ENCODE measurements around the gene TOMM22.
"Not testable (repeated sequence)": the region's sequence is repeated elsewhere in the genome, so short reads cannot be mapped to it uniquely, and the experiment has no call there.

Gene TOMM22

GRCh38 chr22:38681582-38682335 is at the start of gene TOMM22:
Gene TOMM22 (plus strand): TSS chr22:38681957. CDS start chr22:38681979, 22 bp downstream.
- Mint-ChIP-seq H3K27ac (peak within 1 kb of the TSS; percentile 99), H3K9me3 (no peaks in the 10 kb centered on the region), H3K4me3 (peak within 1 kb of the TSS; percentile 100), H3K36me3 (peaks cover 16% of the 10 kb centered on the region), H3K4me1 (peaks cover 19% of the 10 kb centered on the region), H3K27me3 (no peaks in the 10 kb centered on the region)

- peak overlapping the region; percentile 59 for H3K27ac Mint-ChIP-seq
- no peaks in the 10 kb centered on the region for H3K36me3 Mint-ChIP-seq
- H3K4me1 Mint-ChIP-seq: peaks cover 17% of the 10 kb centered on the region
- H3K27me3 Mint-ChIP-seq: no peaks in the 10 kb centered on the region
- H3K4me3 Mint-ChIP-seq: no peak overlapping the region
- H3K9me3 Mint-ChIP-seq: no peaks in the 10 kb centered on the region
Measured at GRCh38 chr22:38632528-38632927, 49.2 kb upstream of the TOMM22 start.

- Mint-ChIP-seq H3K9me3 (no peaks in the 10 kb centered on the region), H3K4me3 (no peak overlapping the region), H3K27me3 (peaks cover 4% of the 10 kb centered on the region), H3K36me3 (no peaks in the 10 kb centered on the region), H3K4me1 (no peaks in the 10 kb centered on the region), H3K27ac (no peak overlapping the region)
Measured at GRCh38 chr22:38638216-38638615, 43.5 kb upstream of the TOMM22 start.

DNA sequence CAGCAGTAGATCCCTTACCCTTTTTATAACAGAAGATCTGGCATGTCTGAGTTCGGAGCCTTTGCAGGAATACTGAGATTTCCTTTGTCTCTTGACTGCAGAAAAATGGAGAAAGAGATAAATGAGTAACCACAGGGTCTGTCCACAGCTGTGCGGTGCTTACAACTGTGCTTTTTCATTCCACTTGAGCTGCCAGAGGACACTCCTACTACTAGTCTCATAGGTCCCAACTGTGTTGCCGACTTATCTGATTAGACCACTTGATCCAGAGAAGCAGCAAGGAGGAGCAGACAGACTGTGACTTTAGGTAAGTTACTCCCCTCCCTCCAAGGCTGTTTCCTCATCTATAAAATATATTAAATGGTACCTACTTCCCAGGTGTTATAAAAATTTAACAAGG is 43.0 kb upstream of the TOMM22 start:
- Mint-ChIP-seq H3K4me3 (no peak overlapping the region), H3K9me3 (no peaks in the 10 kb centered on the region), H3K27me3 (peaks cover 5% of the 10 kb centered on the region), H3K36me3 (no peaks in the 10 kb centered on the region), H3K27ac (no peak overlapping the region), H3K4me1 (no peaks in the 10 kb centered on the region)

- no peak overlapping the region for H3K4me3 Mint-ChIP-seq
- no peaks in the 10 kb centered on the region for H3K36me3 Mint-ChIP-seq
- no peaks in the 10 kb centered on the region for H3K9me3 Mint-ChIP-seq
- peaks cover 5% of the 10 kb centered on the region for H3K27me3 Mint-ChIP-seq
- no peaks in the 10 kb centered on the region for H3K4me1 Mint-ChIP-seq
- no peak overlapping the region for H3K27ac Mint-ChIP-seq
Measured at GRCh38 chr22:38641476-38642040, 40.2 kb upstream of the TOMM22 start.

DNA sequence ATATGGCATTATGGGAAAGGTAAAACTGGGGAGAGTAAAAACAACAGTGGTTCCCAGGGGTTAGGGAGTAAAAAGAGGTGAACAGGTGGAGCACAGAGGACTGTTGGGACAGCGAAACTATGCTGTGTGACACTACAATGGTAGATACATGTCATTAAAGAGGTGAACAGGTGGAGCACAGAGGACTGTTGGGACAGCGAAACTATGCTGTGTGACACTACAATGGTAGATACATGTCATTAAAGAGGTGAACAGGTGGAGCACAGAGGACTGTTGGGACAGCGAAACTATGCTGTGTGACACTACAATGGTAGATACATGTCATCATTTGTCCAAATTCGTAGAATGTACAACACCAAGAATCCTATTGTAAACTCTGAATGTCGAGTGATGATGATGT is 37.5 kb upstream of the TOMM22 start:
- not testable (repeated sequence) for H3K27ac Mint-ChIP-seq

GRCh38 chr22:38645430-38645829 is 36.3 kb upstream of the TOMM22 start:
- Mint-ChIP-seq H3K27ac (no peak overlapping the region), H3K36me3 (no peaks in the 10 kb centered on the region), H3K4me1 (no peaks in the 10 kb centered on the region), H3K27me3 (peaks cover 5% of the 10 kb centered on the region), H3K4me3 (no peak overlapping the region), H3K9me3 (no peaks in the 10 kb centered on the region)

More for the DNA sequence above, 37.5 kb upstream of the TOMM22 start:
- H3K4me3 Mint-ChIP-seq, H3K4me1 Mint-ChIP-seq, H3K36me3 Mint-ChIP-seq, H3K9me3 Mint-ChIP-seq, H3K27me3 Mint-ChIP-seq: not testable (repeated sequence)

DNA sequence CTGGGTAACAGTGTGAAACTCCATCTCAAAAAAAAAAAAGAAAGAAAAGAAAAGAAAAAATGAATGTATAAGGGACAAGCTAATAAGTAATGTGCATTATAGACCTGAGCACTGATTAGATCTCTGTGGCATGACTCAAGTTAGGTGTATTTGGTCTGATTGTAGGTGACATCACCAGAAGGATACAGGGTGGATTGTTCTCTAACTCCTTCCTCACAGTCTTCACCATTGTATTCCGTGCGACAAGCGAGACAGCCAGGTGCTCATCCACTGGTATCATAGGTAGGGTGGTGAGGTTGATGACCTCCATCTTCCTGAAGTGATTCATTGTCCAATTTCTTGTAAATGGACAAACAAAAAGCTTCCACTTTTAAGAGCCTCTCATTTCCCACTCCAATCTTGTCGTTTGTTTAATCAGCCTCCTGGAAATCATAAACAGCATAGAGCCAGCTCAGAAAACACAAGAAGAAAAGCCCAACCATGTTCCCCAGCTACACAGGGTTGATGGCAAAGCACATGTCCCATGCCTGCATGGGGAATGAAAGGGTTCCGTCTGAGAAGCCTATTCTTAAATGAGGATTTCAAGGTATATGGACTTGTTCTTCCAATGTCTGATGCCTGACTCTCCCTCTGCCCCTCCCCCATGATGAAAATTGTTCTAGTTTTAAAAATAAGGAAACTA is 31.8 kb upstream of the TOMM22 start:
- no peaks in the 10 kb centered on the region for H3K9me3 Mint-ChIP-seq
- no peak overlapping the region for H3K27ac Mint-ChIP-seq
- H3K4me1 Mint-ChIP-seq: no peaks in the 10 kb centered on the region
- no peak overlapping the region for H3K4me3 Mint-ChIP-seq
- H3K36me3 Mint-ChIP-seq: no peaks in the 10 kb centered on the region
- no peaks in the 10 kb centered on the region for H3K27me3 Mint-ChIP-seq

- Mint-ChIP-seq H3K36me3 (no peaks in the 10 kb centered on the region), H3K27me3 (no peaks in the 10 kb centered on the region), H3K4me3 (no peak overlapping the region), H3K4me1 (peaks cover 12% of the 10 kb centered on the region), H3K27ac (no peak overlapping the region), H3K9me3 (no peaks in the 10 kb centered on the region)
Measured at GRCh38 chr22:38652859-38653258, 28.9 kb upstream of the TOMM22 start.

DNA sequence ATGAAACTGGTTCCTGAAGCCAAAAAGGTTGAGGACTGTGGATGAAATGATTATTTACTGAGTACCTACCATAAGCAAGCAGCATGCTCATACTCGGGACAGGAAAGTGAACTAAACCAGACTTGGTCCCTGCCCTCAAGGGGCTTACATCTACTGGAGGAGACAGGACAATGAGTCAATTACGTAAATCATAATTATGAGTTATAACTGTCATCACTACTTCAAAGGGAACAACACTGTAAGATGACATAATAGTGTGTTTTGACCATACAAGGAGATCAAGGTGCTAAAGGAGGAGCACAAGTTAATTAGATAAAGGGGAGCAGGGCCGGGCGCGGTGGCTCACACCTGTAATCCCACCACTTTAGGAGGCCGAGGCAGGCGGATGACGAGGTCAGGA is 28.0 kb upstream of the TOMM22 start:
- H3K27me3 Mint-ChIP-seq: no peaks in the 10 kb centered on the region
- H3K4me1 Mint-ChIP-seq: peaks cover 15% of the 10 kb centered on the region
- H3K36me3 Mint-ChIP-seq: no peaks in the 10 kb centered on the region
- peak overlapping the region; percentile 35 for H3K27ac Mint-ChIP-seq
- peak overlapping the region; percentile 1 for H3K4me3 Mint-ChIP-seq
- H3K9me3 Mint-ChIP-seq: no peaks in the 10 kb centered on the region

DNA sequence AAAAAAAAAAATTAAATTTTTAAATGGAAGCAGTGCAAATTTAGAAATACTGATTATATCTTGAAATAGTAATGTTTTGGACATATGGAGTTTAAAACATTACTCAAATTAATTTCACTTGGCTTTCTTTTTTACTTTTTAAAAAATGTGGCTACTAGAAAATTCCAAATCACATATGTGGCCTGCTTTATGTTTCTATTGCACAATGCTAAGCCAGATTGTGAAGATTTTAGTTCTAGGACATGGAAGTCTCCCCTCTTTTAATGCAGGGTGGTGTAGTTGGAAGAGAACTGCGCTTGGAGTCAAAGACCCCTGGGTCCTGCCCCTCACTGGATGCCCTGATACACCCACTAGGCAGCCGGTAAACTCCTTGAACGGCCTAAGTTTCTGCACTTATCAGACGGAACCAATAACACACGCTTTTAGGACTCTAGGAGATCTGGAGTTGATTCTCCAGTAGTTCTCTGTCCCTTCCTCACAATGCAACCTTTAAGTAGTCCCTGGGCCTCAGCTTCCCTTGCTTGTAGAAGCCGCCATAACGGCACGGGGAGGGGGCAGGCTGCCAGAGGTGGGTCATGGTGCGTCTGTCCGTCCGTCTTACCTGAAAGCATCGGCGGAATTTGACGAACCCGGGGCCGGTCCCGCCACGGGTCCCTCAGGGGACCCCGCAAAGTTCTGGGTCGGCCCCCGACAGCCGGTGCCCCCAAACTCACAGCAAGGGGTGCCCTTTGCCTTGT is 26.1 kb upstream of the TOMM22 start:
- H3K27ac Mint-ChIP-seq: peak overlapping the region; percentile 98
- H3K4me3 Mint-ChIP-seq: peak overlapping the region; percentile 93
- H3K4me1 Mint-ChIP-seq: peaks cover 15% of the 10 kb centered on the region
- no peaks in the 10 kb centered on the region for H3K36me3 Mint-ChIP-seq
- no peaks in the 10 kb centered on the region for H3K9me3 Mint-ChIP-seq
- no peaks in the 10 kb centered on the region for H3K27me3 Mint-ChIP-seq

DNA sequence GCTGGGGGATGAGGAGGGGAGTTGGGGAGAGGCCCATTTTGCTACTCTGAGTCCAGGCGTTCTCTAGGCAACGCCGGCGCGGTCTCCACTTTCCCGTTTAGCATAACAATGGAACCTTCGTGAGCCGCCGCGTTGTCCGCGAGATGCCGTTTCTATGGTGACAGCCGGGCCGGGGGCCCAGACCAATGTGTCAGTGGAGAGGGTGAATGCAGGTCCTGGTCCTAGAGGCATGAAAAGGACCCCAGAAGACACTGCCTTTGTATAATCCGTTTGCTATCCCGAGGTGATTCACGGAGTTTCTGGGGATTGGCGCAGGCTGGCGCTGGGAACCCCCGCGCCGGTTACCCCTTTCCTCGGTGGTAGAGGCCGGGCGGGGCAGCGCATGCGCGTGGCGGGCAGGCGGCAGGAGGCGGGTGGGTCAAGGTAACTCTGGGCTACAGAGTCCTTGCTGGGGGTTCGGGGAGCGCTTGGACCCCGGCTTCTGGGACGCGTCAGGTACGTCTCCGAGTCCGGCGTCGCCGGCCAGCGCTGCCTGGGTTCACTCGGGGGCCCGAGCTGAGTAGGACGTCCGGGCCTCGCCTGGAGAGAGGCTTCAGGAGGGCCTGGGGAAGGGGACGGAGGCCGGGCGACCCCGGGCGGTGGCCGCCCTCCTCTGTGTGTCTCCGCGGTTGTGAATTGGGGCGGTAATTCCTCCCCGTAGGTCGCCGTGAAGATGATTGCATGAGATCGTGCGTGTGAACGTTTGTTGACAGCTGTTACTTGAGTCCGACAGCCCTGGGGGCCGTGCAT is 25.3 kb upstream of the TOMM22 start, which contains the start of the genes CBY1 and FAM227A:
Gene CBY1 (plus strand): TSS at position 383 of the 789 bp plus-strand sequence. CDS start 11,417 bp downstream, outside the sequence.
Gene FAM227A (minus strand): TSS at position 137 of the 789 bp plus-strand sequence. CDS start 6,224 bp downstream, outside the sequence.
- no peaks in the 10 kb centered on the region for H3K36me3 Mint-ChIP-seq
- peak within 1 kb of the TSS; percentile 98 for H3K27ac Mint-ChIP-seq
- peak within 1 kb of the TSS; percentile 93 for H3K4me3 Mint-ChIP-seq
- H3K27me3 Mint-ChIP-seq: no peaks in the 10 kb centered on the region
- H3K9me3 Mint-ChIP-seq: no peaks in the 10 kb centered on the region
- peaks cover 15% of the 10 kb centered on the region for H3K4me1 Mint-ChIP-seq

GRCh38 chr22:38657045-38657909 is 24.5 kb upstream of the TOMM22 start:
- no peaks in the 10 kb centered on the region for H3K36me3 Mint-ChIP-seq
- H3K9me3 Mint-ChIP-seq: no peaks in the 10 kb centered on the region
- H3K27ac Mint-ChIP-seq: peak overlapping the region; percentile 98
- H3K4me3 Mint-ChIP-seq: peak overlapping the region; percentile 93
- H3K27me3 Mint-ChIP-seq: no peaks in the 10 kb centered on the region
- H3K4me1 Mint-ChIP-seq: peaks cover 15% of the 10 kb centered on the region

DNA sequence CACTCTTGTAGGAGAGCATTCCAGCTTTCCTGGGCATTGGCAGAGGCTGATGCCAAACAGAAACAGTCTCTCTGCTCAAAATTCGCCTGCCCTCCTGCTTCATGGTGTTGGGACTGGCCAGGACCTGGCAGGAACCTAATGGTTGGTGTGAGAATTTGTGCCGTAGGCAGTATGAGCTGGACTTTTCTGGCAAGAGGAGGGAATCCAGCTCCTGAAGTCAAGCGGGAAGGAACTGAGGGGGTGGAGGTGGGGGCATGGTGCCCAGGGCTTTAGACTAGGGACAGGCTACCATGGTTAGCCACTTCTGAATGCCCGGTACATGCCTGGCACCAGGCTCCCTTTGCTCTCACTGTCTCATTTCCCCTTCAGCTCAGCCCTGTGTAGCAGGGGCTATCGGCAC is 6.9 kb upstream of the TOMM22 start:
- Mint-ChIP-seq H3K4me1 (no peaks in the 10 kb centered on the region), H3K36me3 (peaks cover 2% of the 10 kb centered on the region), H3K9me3 (no peaks in the 10 kb centered on the region), H3K27ac (peak overlapping the region; percentile 15), H3K4me3 (no peak overlapping the region), H3K27me3 (no peaks in the 10 kb centered on the region)
